CD4-positive, CD25-positive, alpha-beta regulatory T cell (primary cell): Measurements from ENCODE around the gene MOB1A. TPM values are rescaled to one million over a fixed set of nuclear protein-coding genes. Genes with fewer than 3 reads are reported as not detected.
"Not testable (repeated sequence)": the region's sequence is repeated elsewhere in the genome, so short reads cannot be mapped to it uniquely, and the experiment has no call there.

Source experiments
- ATAC-seq, 2 donors: fragments of 150-1000 bp; cut with Tn5 transposase; one replicate each; pipeline ENCODE4 v1.10.0; 2021; ENCODE audit warnings: low read depth in 2 of 2, moderate number of reproducible peaks in 2 of 2, moderate library complexity in 1 of 2
- DNase-seq, 3 donors: peaks; one replicate each; pipeline versions ENCODE4 v3.0.0 to v3.0.0-alpha.2; 2012 to 2022; ENCODE audit warnings: mixed read lengths in 1 of 3
- H3K27ac ChIP-seq: one replicate; pipeline ENCODE4 v1.7.0; 2013; ENCODE audit warnings: mild to moderate bottlenecking, low read length; ENCODE audit not compliant: insufficient read depth, poor library complexity, severe bottlenecking
- H3K27me3 ChIP-seq: one replicate; pipeline ENCODE4 v1.7.0; 2013; ENCODE audit warnings: low read length; ENCODE audit not compliant: control insufficient read depth, insufficient read depth
- H3K36me3 ChIP-seq: one replicate; pipeline ENCODE4 v1.7.0; 2013; ENCODE audit warnings: mild to moderate bottlenecking, low read length, moderate library complexity; ENCODE audit not compliant: control insufficient read depth, insufficient read depth
- H3K4me1 ChIP-seq: 2 replicates; pipeline ENCODE4 v1.7.0; 2013; ENCODE audit warnings: mild to moderate bottlenecking, low read length; ENCODE audit not compliant: insufficient read depth, control insufficient read depth, poor library complexity, severe bottlenecking
- H3K4me3 ChIP-seq: one replicate; pipeline ENCODE4 v1.7.0; 2013; ENCODE audit warnings: low read depth, mild to moderate bottlenecking, low read length, moderate library complexity
- H3K9me3 ChIP-seq, 2 experiments: 1 replicate in 1 of 2; 2 replicates in 1 of 2; pipeline ENCODE4 v1.7.0; 2013; ENCODE audit warnings: low read length in 2 of 2, mild to moderate bottlenecking in 1 of 2, moderate library complexity in 1 of 2; ENCODE audit not compliant: control insufficient read depth in 2 of 2
- H3K27ac Mint-ChIP-seq, 3 donors: one replicate each; pipeline ENCODE4 v1.8.0; 2020 to 2022; ENCODE audit warnings: mild to moderate bottlenecking in 3 of 3, mixed read lengths in 3 of 3, moderate library complexity in 2 of 3
- H3K27me3 Mint-ChIP-seq: one replicate; pipeline ENCODE4 v1.8.0; 2022; ENCODE audit warnings: mild to moderate bottlenecking, mixed read lengths
- H3K36me3 Mint-ChIP-seq: one replicate; pipeline ENCODE4 v1.8.0; 2020; ENCODE audit warnings: mixed read lengths
- H3K4me1 Mint-ChIP-seq, 4 donors: one replicate each; pipeline ENCODE4 v1.8.0; 2020 to 2022; ENCODE audit warnings: mixed read lengths in 4 of 4, mild to moderate bottlenecking in 1 of 4
- H3K4me3 Mint-ChIP-seq, 4 donors: one replicate each; pipeline ENCODE4 v1.8.0; 2020 to 2022; ENCODE audit warnings: mild to moderate bottlenecking in 4 of 4, mixed read lengths in 4 of 4, moderate library complexity in 3 of 4
- H3K9me3 Mint-ChIP-seq, 7 donors: one replicate each; pipeline ENCODE4 v1.8.0; 2020 to 2022; ENCODE audit warnings: mixed read lengths in 7 of 7, mild to moderate bottlenecking in 3 of 7, moderate library complexity in 2 of 7
- polyA plus RNA-seq, 4 donors: library from polyadenylated mRNA; unstranded; fragments of 300-500 nt; fragmentation: Illumina TruSeq; gene quantifications; one replicate each; pipeline ENCODE4 v1.2.3, GENCODE V29; 2021
- total RNA-seq: library from RNA; stranded (reverse); gene quantifications from one replicate; pipeline ENCODE4 v1.2.3, GENCODE V29; 2022

Gene MOB1A
- total and polyA plus RNA-seq, 5 donors from 2014 or later, result 152 to 209 (median 162) TPM

- H3K36me3 Mint-ChIP-seq, H3K4me1 ChIP-seq, H3K36me3 ChIP-seq, H3K27ac ChIP-seq, H3K9me3 ChIP-seq, H3K4me1 Mint-ChIP-seq, H3K27me3 ChIP-seq, H3K4me3 ChIP-seq, ATAC-seq, H3K4me3 Mint-ChIP-seq, H3K27ac Mint-ChIP-seq, H3K9me3 Mint-ChIP-seq, DNase-seq: not testable (repeated sequence)
- H3K27me3 Mint-ChIP-seq, result peaks cover 21% of the 10 kb centered on the region
Observed at GRCh38 chr2:74186706-74187105, 8.0 kb upstream of the MOB1A start.

- Histone ChIP-seq H3K9me3 (no peaks in the 10 kb centered on the region), H3K27ac (no peak overlapping the region), H3K27me3 (no peaks in the 10 kb centered on the region), H3K4me1 (no peaks in the 10 kb centered on the region), H3K36me3 (no peaks in the 10 kb centered on the region), H3K4me3 (no peak overlapping the region)
- ATAC-seq, result peak; percentile 72 to 76
- H3K4me1 Mint-ChIP-seq, result peaks cover 0 to 2% (median 0%) of the 10 kb centered on the region in 4 donors
- H3K4me3 Mint-ChIP-seq, result no peak overlapping the region
- peaks cover 0 to 2% (median 0%) of the 10 kb centered on the region in 7 donors for H3K9me3 Mint-ChIP-seq
- H3K27me3 Mint-ChIP-seq, result peaks cover 14% of the 10 kb centered on the region
- no peaks in the 10 kb centered on the region for H3K36me3 Mint-ChIP-seq
- H3K27ac Mint-ChIP-seq, result no peak overlapping the region
- peak in 1 of 3 donors; percentile 33 for DNase-seq
Observed at GRCh38 chr2:74186038-74186437, 7.4 kb upstream of the MOB1A start.

GRCh38 chr2:74183878-74184277 is 5.2 kb upstream of the MOB1A start:
- H3K4me3 Mint-ChIP-seq, result no peak overlapping the region
- DNase-seq (no peak), ATAC-seq (no peak)
- no peak overlapping the region for H3K27ac ChIP-seq
- H3K36me3 Mint-ChIP-seq, result no peaks in the 10 kb centered on the region
- H3K27ac Mint-ChIP-seq, result no peak overlapping the region
- H3K9me3 Mint-ChIP-seq, result peaks cover 0 to 2% (median 0%) of the 10 kb centered on the region in 7 donors
- H3K36me3 ChIP-seq, result no peaks in the 10 kb centered on the region
- H3K9me3 ChIP-seq, result no peaks in the 10 kb centered on the region
- peaks cover 4% of the 10 kb centered on the region for H3K4me1 ChIP-seq
- H3K4me1 Mint-ChIP-seq, result peaks cover 3 to 5% (median 4%) of the 10 kb centered on the region in 4 donors
- H3K4me3 ChIP-seq, result no peak overlapping the region
- H3K27me3 Mint-ChIP-seq, result peaks cover 9% of the 10 kb centered on the region
- no peaks in the 10 kb centered on the region for H3K27me3 ChIP-seq

GRCh38 chr2:74181739-74182138 is 3.1 kb upstream of the MOB1A start:
- peaks cover 2% of the 10 kb centered on the region for H3K36me3 ChIP-seq
- Mint-ChIP-seq H3K27me3 (peaks cover 10% of the 10 kb centered on the region), H3K4me3 (peak overlapping the region in 1 of 4 donors; percentile 54), H3K9me3 (peaks cover 0 to 2% (median 0%) of the 10 kb centered on the region in 7 donors), H3K36me3 (peaks cover 2% of the 10 kb centered on the region), H3K27ac (no peak overlapping the region), H3K4me1 (peaks cover 11 to 16% (median 12%) of the 10 kb centered on the region in 4 donors)
- H3K4me1 ChIP-seq, result peaks cover 14% of the 10 kb centered on the region
- H3K4me3 ChIP-seq, result no peak overlapping the region
- DNase-seq, result no peak
- no peak overlapping the region for H3K27ac ChIP-seq
- ATAC-seq, result no peak
- H3K9me3 ChIP-seq, result no peaks in the 10 kb centered on the region
- no peaks in the 10 kb centered on the region for H3K27me3 ChIP-seq

GRCh38 chr2:74179063-74179865 is 585 bp upstream of the MOB1A start:
- Mint-ChIP-seq H3K27ac (peak overlapping the region; percentile 87 to 91 (median 89)), H3K4me1 (peaks cover 27 to 41% (median 32%) of the 10 kb centered on the region in 4 donors), H3K36me3 (peaks cover 3% of the 10 kb centered on the region), H3K9me3 (peaks cover 0 to 2% (median 0%) of the 10 kb centered on the region in 7 donors), H3K27me3 (peaks cover 7% of the 10 kb centered on the region), H3K4me3 (peak overlapping the region; percentile 92 to 98 (median 94))
- H3K4me1 ChIP-seq, result peaks cover 33% of the 10 kb centered on the region
- H3K27ac ChIP-seq, result peak overlapping the region; percentile 98
- DNase-seq (peak in 1 of 3 donors; percentile 11), ATAC-seq (peak; percentile 27 to 35)
- peaks cover 2% of the 10 kb centered on the region for H3K36me3 ChIP-seq
- H3K4me3 ChIP-seq, result peak overlapping the region; percentile 88
- no peaks in the 10 kb centered on the region for H3K9me3 ChIP-seq
- H3K27me3 ChIP-seq, result no peaks in the 10 kb centered on the region

- H3K27ac Mint-ChIP-seq, result peak overlapping the region; percentile 87 to 91 (median 89)
- H3K4me1 Mint-ChIP-seq, result peaks cover 29 to 51% (median 36%) of the 10 kb centered on the region in 4 donors
- Histone ChIP-seq H3K4me1 (peaks cover 33% of the 10 kb centered on the region), H3K36me3 (peaks cover 2% of the 10 kb centered on the region), H3K4me3 (peak overlapping the region; percentile 94), H3K9me3 (no peaks in the 10 kb centered on the region), H3K27me3 (no peaks in the 10 kb centered on the region), H3K27ac (peak overlapping the region; percentile 98)
- peak overlapping the region; percentile 92 to 98 (median 94) for H3K4me3 Mint-ChIP-seq
- DNase-seq, result no peak
- ATAC-seq, result no peak
- H3K36me3 Mint-ChIP-seq, result peaks cover 3% of the 10 kb centered on the region
- H3K9me3 Mint-ChIP-seq, result no peaks in the 10 kb centered on the region
- peaks cover 7% of the 10 kb centered on the region for H3K27me3 Mint-ChIP-seq
Observed at GRCh38 chr2:74177696-74178095, 983 bp downstream of the MOB1A start.

GRCh38 chr2:74174909-74175308 is 3.8 kb downstream of the MOB1A start:
- no peak overlapping the region for H3K27ac ChIP-seq
- H3K4me1 ChIP-seq, result peaks cover 33% of the 10 kb centered on the region
- H3K27ac Mint-ChIP-seq, result no peak overlapping the region
- H3K27me3 Mint-ChIP-seq, result peaks cover 7% of the 10 kb centered on the region
- peaks cover 37 to 60% (median 45%) of the 10 kb centered on the region in 4 donors for H3K4me1 Mint-ChIP-seq
- H3K4me3 ChIP-seq, result peak overlapping the region; percentile 51
- H3K9me3 Mint-ChIP-seq, result no peaks in the 10 kb centered on the region
- H3K36me3 Mint-ChIP-seq, result peaks cover 11% of the 10 kb centered on the region
- DNase-seq, result no peak
- no peaks in the 10 kb centered on the region for H3K9me3 ChIP-seq
- ATAC-seq, result no peak
- peaks cover 22% of the 10 kb centered on the region for H3K36me3 ChIP-seq
- H3K27me3 ChIP-seq, result no peaks in the 10 kb centered on the region
- peak overlapping the region; percentile 69 to 96 (median 85) for H3K4me3 Mint-ChIP-seq
